DMS153 treated with DMSO at 0.1 percent for 48 hours (cell line): ENCODE results near the gene CREBL2.
"Not testable (repeated sequence)": the region's sequence is repeated elsewhere in the genome, so short reads cannot be mapped to it uniquely, and the experiment has no call there.

Experiments
- DNase-seq: peaks from one replicate; lab custom pipeline; 2025; ENCODE audit not compliant: unreplicated experiment; lab: John Stamatoyannopoulos, UW

The CREBL2 gene

DNA sequence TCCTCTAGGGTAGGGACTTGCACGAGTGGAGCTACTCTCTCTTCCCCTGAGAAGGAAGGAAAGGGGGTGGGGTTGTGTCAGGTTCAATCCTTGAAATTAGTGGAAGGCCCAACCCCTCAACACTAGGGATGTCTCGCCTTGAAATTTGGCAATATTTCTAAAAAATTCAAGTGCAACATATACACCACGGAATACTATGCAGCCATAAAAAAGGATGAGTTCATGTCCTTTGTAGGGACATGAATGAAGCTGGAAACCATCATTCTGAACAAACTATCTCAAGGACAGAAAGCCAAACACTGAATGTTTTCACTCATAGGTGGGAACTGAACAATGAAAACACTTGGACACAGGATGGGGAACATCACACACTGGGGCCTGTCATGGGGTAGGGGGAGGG is 15.1 kb upstream of the CREBL2 start:
- not testable (repeated sequence) for DNase-seq

DNA sequence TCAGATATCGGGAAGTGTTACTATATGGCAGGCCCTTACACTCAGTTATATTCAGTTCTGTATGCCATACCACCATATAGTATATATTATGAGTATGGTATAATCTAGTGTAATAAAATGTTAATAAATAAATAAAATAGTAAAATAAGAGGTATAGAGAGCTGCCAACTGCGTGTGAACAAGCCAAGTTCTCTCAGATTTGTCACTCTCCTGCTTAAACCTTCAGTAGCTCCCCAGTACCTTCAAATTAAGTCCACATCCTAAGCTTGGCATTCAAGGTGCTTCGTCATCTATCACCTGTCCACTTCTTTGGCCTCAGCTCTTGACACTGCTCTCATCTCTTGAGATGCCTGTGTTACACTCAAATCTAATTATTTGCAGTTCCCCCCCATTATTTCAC is 12.8 kb upstream of the CREBL2 start:
- no peak for DNase-seq

DNA sequence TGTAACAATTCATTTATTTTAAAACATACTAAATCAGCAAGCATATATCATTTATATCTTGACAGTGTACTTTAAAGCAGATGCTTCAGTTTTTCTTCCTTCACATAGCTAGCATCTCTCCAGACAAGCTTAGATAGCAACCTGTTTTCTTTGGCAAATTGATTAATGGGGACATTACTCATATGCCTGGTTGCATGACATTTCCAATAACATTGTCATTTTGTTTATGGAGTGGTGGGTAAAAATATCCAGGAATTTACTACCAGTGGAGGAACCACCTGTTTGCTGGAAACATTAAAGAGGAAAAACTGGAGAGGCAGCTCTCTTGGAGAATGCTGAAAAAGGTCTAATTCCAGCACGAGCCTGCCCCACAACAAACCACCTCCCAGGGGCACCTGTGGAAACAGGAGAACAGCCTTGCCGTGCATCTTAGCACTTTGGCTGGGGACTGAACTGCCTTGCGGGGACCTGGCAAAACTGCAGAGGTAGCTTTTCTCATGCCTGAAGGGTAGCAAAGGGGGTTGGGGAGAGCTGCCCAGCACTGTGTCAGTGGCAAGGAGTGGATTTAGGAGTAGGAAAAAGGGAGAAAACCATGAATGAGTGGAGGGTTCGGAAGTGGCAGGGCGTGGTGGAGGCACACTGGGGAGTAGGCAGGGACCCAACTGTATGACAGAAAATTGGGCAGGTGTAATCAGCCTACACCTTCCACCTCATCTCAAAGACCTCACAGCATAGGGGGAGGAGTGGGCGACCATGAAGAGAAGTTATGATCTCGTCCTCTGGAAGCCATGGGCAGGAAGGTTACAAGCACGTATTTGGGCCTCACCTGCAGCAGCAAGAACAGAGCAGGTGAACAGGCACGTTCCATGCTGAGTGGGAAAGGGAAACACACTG is 11.7 kb upstream of the CREBL2 start:
- no peak for DNase-seq

DNA sequence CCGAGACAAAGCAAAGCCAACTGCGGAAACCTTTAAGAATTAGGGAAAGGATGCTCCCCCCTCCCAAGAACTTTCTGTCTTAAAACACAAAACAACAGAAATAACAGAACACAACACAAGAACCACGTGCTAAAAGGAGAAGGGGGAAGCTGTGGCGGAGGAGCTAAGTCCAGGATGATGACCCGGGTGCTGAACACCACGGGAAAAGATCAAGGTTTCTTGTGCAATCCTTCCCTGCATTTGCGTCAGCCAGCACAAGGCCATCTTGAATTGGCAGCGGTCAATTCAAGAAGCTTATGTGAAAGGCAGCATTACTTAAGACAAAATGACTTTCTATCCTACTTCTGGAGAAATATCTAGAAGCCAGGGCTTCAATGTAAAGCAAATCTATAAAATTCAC is 11.0 kb upstream of the CREBL2 start:
- DNase-seq, result no peak

DNA sequence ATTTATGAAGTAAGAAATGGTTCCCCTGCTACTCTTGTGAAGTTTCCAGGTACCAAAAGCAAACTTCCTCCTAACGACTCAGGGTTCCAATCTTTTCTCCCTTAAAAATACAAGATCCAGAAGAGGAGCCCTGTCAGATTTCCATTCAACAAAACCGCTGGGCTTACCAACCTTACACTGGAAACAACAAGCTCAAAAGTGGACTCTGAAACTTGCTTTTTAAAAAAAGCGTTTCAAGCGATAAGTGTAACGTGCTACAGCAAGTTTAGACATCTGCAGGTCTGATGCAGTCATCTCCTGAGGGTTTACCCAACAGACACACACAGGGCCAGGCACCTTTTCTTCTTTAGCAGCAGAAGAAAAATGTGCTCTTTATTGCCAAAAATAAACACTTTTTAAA is 6.9 kb upstream of the CREBL2 start:
- no peak for DNase-seq

DNA sequence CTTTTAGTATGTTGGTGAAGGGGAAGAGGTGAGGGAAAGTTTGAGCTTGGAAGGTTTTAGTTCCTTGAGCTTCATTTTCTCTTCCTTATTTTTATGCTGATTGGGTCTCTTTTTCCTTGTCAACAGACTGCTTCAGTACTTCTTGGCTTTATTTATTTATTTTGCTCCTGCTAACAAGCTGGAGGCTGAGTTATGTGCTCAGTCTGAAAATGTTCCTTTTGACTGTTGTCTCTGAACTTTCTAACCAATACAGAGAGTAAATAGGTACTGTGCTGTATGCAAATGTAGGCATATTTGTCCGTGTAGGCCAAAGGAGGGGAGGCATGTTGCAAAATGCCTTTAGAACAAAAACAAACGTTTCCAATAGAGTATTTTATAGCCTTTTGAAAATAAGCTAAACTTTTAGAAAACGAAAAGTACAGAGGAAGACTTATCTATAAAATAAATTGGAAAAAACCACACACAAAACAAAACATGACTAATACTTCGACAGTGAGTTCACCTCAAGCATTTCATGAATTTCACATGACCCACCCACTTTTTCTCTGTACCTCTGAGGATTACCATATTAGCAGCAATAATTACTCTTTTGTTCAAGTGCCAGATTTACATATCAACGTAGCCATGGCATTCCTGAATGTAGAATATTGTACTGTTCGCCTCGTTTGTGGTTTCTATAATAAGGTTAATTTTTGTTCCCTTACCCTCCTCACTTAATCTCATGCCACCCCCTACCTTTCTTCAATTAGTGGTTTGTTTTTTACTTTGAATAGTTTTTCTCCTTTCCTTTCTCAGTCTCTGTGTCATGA is 4.7 kb upstream of the CREBL2 start:
- no peak for DNase-seq

DNA sequence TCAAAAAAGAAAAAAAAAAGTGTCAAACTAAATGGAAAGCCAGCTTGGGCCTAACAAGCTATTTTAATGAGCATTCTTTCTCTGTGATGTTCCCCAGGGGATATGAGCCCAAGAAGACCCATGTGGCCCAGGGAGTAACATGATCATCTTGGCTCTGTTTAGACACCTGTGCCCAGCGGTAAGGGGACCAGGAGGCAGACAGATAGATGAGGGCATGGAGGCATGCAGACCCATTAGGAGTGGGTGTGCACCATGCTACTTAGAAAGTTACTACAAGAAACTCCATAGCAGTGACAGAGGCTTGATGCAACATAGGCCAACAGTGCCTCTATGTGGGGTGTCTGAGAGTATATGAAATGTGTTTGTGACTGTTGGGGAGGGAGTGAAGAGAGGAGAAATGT is 3.1 kb upstream of the CREBL2 start:
- no peak for DNase-seq

DNA sequence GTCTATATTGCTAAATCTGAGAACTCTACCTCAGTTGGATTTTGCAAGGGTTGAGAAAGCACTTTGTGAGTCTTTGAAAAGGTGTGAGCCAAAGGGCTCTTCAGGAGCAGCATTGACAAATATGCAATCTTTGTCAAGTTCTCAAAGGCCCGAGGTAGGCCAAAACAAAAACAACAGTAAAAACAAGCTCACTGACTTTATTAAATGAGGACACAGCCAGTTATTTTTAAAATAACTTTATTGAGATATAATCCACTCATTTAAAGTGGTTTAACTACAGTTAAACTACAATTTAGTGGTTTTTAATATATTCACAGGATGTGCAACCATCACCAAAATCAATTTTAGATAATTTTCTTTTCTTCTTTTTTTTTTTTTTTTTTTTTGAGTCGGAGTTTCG is 2.0 kb upstream of the CREBL2 start:
- no peak for DNase-seq

DNA sequence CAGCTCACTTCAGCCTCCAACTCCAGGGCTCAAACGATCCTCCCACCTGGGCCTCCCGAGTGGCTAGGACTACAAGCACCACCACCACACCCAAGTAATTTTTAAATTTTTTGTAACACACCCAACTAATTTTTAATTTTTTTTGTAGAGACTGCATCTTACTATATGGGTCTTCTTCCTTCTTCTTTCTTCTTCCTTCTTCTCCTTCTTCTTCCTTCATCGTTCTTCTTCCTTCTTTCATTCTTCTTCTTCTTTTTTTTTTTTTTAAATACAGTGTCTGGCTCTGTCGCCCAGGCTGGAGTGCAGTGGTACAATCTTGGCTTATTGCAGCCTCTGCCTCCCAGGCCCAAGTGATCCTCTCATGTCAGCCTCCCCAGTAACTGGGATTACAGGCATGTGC is 965 bp upstream of the CREBL2 start:
- DNase-seq, result no peak

DNA sequence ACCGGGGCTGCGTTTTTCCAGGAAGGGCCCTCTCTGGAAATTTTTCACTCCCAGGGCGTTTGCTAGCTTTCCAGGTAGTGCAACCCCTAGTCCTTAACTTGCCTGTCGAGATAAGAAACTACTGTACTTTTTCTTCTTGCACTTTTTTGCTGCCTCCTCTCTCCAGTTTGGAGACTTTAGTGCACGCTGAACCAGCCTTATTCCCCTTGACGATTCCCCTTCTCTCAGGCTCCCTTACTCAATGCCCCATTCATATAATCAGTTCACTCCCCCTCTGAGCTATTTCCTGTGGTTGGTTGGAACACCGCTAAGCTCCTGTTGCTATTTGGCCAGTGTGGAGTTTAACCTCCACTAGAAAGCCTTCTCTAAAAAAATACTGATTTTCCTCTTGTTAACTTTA is 682 bp downstream of the CREBL2 start:
- no peak for DNase-seq

DNA sequence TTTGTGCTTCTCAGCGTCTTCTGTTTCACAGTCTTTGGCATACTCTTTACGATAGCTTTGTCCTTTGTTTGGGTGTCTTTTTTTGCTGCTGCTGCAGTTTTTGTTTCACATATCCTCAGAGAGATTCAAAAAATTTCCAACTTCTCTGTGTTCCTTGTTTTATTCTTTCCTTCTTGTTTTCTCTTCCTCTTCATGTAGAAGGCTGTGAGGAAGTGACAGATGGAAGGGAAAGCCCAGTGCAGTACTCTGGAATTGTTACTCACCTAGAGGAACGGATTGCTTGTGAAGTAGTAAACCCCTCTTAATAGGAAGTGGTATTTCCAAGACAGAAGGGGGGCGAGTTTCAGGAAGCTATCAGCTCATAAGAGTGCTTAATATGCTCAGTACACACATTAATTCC is 1.7 kb downstream of the CREBL2 start:
- DNase-seq, result no peak

DNA sequence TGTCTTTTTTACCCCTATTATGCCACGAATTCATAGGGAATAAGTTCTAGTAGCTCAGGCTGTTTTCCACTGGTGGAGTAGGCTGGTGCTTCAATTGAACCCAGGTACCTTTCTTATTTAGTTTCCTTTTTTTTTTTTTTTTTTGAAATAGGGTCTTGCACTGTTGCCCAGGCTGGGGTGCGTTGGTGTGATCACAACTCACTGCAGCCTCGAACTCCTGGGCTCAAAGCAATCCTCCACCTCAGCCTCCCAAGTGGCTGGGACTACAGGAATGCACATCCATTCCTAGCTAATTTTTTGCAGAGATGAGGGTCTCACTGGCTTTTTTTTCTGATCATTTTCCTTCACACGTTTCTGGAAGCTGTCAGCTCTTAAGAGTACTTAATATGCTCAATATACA is 2.7 kb downstream of the CREBL2 start:
- no peak for DNase-seq

DNA sequence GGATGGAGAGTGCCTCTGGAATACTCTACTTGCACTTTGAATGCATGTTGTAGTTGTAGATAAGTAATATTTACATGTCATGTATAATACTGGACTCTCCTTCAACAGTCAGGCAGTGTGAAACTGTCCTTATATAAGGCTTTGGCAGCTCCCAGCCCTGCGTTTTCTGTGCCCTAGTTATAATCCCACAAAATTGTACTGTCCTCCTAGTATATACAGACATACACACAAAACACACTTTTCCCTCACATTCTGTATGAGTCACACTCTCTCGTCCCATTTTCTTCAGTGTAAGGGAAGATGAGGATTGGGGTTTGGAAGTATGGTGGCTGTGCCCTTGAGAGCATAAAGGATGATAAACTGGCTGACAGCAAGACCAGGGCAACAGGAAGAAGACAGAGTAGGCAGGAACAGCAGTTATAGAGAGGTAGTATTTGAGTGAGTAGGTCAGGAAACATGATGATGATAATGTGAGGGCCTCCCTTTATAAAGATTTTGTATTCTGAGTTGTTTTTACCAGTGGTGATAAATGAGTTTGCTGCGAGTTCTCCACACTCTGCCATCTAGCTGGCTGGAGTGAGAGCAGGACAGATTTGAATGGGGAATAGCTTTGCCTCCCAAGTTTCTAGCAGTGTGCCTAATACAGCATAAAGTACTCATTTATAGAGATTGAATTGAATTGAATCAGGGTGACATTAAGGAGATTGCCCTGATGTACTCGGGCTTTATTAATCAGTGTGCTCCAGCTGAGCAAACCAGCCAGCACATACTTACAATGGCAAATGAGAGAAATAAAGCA is 5.0 kb downstream of the CREBL2 start:
- DNase-seq, result no peak

DNA sequence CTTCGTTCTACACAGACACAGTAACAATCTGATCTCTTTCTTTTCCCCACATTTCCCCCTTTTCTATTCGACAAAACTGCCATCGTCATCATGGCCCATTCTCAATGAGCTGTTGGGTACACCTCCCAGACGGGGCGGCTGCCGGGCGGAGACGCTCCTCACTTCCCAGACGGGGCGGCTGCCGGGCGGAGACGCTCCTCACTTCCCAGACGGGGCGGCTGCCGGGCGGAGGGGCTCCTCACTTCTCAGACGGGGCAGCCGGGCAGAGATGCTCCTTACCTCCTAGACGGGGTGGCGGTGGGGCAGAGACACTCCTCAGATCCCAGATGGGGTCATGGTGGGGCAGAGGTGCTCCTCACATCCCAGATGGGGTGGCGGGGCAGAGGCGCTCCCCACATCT is 6.4 kb downstream of the CREBL2 start:
- not testable (repeated sequence) for DNase-seq

DNA sequence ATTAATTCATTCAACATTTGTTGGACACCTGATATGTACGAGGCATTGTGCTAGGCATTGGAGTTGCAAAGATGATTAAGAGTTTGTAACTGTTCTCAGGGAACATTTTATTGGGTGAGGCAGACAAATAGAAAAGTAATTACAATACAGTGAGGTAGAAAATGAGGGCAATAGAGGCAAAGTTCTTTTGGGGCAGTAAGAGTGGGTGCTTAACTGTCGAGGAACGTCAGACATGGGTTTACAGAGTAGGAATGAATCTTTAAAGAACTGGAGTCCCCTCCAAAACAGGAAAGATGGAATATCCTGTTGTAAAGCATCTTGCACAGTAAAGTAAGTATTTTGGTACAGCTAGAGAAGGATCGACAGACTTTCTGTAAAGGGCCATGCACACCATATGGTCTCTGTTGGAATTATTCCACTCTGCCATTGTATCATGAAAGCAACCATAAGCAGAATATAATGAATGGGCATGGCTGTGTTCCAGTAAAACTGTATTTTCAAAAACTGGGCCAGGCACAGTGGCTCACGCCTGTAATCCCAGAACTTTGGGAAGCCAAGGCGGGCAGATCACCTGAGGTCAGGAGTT is 9.1 kb downstream of the CREBL2 start:
- DNase-seq, result no peak

DNA sequence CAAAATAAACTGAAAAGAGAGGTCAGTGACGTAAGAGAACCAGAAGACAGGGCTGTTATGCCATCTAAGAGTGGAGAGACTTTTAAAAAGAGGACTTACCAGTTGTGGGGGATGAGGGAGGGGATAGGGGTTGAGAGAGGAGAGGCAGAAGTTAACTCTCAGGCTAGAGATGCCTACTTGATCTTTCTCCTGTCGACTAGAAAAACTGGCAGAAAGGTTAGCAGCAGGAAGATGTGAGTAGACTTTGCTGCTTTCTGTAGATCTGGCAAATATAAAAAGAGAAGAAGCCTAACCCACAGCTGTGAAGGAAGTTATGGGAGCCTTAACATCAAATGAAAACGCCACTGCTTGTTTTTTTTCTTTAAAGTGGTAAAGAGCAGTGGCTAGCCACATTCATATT is 10.7 kb downstream of the CREBL2 start:
- DNase-seq, result no peak

DNA sequence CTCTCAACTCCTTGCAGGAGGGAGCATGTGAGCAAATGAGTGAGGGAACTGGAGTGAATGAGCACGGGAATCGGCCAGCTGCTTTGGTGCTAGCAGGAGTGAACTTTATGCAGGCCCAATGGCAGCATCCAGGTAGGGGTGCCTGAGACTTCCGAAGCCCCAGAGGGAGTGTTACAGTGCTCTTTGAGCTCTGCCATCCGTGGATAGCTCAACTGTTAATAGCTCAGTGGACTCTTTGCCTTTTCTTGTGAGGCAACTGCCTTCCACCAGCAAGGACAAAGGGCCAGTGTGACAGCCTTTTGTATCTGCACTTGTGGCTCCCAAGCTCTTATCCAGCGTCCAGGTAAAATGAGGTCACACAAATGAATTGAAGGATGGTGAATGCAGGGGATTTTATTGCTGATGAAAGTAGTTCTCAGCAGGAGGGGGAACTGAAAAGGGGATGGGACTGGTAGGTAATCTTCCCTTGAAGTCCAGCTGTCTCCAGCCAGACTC is 12.9 kb downstream of the CREBL2 start:
- DNase-seq, result no peak

DNA sequence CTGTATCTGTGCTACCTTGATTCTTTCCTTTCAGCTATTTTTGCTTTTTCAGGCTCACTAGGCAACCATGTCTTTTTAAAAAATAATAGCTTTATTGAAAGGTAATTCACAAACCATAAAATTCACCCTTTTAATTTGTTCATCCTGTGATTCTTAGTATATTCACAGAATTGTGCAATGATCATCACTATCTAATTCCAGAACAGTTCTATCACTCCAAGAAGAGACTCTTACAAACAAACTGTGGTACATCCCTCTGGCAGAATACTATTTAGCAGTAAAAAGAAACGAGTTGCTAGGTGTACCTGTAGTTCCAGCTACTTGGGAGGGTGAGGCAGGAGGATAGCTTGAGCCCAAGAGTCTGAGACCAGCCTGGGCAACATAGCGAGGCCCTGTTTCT is 14.8 kb downstream of the CREBL2 start:
- no peak for DNase-seq

DNA sequence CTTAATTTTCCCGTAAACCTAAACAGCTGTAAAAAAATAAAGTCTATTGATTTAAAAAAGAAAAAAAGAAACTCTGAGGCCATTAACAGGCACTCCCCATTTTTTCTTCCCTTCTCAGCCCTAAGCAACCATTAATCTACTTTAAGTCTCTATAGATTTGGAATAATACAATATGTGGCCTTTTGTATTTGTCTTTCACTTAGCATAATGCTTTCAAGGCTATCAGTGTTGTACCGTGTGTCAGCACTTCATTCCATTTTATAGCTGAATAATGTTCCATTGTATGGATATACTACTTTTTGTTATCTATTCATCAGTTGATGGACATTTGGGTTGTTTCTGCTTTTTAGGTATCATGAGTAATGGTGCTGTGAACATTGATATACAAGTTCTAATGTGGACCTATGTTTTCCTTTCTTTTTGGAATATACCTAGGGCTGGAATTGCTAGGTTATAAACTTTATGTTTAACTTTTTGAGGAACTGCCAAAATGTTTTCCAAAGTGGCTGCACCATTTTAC is 15.7 kb downstream of the CREBL2 start:
- no peak for DNase-seq

DNA sequence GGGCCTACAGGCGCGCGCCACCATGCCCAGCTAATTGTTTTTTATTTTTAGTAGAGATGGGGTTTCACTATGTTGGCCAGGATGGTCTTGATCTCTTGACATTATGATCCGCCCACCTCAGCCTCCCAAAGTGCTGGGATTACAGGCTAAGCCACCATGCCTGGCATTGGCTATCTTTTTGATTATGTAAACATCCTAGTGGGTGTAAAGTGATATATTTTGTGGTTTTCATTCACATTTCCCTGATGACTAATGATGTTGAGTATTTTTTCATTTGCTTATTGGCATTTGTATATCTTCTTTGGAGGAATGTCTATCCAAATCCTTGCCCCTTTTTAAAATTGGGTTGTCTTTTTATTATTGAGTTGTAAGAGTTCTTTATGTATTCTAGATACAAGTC is 16.3 kb downstream of the CREBL2 start:
- no peak for DNase-seq

DNA sequence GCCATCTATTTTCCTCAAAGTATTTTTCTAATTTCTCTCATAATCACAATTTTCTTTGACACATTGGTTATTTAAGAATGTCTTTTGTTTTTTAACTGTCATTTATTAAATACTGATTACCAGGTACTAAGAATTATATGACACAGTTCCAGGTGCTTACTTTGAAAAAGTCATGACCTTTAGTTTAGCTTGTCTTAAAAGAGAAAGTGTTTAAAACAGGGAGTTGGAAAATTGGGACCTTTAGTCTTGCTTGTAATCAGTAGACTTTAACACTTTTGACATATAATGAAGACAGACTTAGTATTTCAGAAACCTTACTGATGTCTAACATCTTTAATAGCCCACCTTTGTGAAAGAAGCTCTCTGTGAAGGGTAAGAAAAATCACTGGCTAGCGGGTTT is 19.2 kb downstream of the CREBL2 start:
- no peak for DNase-seq
